Neural crest cell (in vitro differentiated cells): ENCODE measurements around the gene IRF1. TPM values are rescaled to one million over a fixed set of nuclear protein-coding genes. Genes with fewer than 3 reads are reported as not detected.

Experiments used
- DNase-seq: peaks from one replicate; pipeline ENCODE4 v3.0.0; 2021; ENCODE audit warnings: low read depth, mixed read lengths, low spot score
- H3K27ac Mint-ChIP-seq: one replicate; pipeline ENCODE4 v1.8.0; 2021; ENCODE audit warnings: mild to moderate bottlenecking, mixed read lengths; ENCODE audit not compliant: unreplicated experiment
- H3K27me3 Mint-ChIP-seq: 2 replicates; pipeline ENCODE4 v1.8.0; 2021; ENCODE audit warnings: low read depth, mild to moderate bottlenecking, mixed read lengths
- H3K36me3 Mint-ChIP-seq: 2 replicates; pipeline ENCODE4 v1.8.0; 2021; ENCODE audit warnings: low read depth, mild to moderate bottlenecking, mixed read lengths
- H3K4me1 Mint-ChIP-seq: 2 replicates; pipeline ENCODE4 v1.8.0; 2021; ENCODE audit warnings: mixed read lengths
- H3K4me3 Mint-ChIP-seq: one replicate; pipeline ENCODE4 v1.8.0; 2021; ENCODE audit warnings: mild to moderate bottlenecking, mixed read lengths
- H3K9me3 Mint-ChIP-seq: 2 replicates; pipeline ENCODE4 v1.8.0; 2021; ENCODE audit warnings: mixed read lengths
- CTCF ChIP-seq: fragments of 200-600 bp; sonication (generic); conservative IDR thresholded peaks from 2 replicates; pipeline ENCODE4 v1.5.0; 2021; ENCODE audit warnings: antibody characterized with exemption, mild to moderate bottlenecking
- total RNA-seq: library from RNA; stranded (reverse); gene quantifications from 2 replicates; pipeline ENCODE4 v1.2.1, GENCODE V29; 2021

The IRF1 gene
- total RNA-seq, 1 donor from 2014 or later, result 4.5 TPM

- no peaks in the 10 kb centered on the region for H3K27me3 Mint-ChIP-seq
- DNase-seq, result no peak
- peaks cover 2% of the 10 kb centered on the region for H3K9me3 Mint-ChIP-seq
- no peaks in the 10 kb centered on the region for H3K36me3 Mint-ChIP-seq
- peaks cover 13% of the 10 kb centered on the region for H3K4me1 Mint-ChIP-seq
- H3K4me3 Mint-ChIP-seq, result no peak overlapping the region
- no peak overlapping the region for H3K27ac Mint-ChIP-seq
- TF ChIP-seq CTCF, result no peak
Measured at GRCh38 chr5:132454361-132454760, 36.2 kb downstream of the IRF1 start.

GRCh38 chr5:132451387-132451786 is 39.2 kb downstream of the IRF1 start:
- H3K27me3 Mint-ChIP-seq, result no peaks in the 10 kb centered on the region
- no peak for TF ChIP-seq CTCF
- no peak overlapping the region for H3K4me3 Mint-ChIP-seq
- no peak for DNase-seq
- peaks cover 2% of the 10 kb centered on the region for H3K9me3 Mint-ChIP-seq
- H3K4me1 Mint-ChIP-seq, result peaks cover 10% of the 10 kb centered on the region
- H3K36me3 Mint-ChIP-seq, result no peaks in the 10 kb centered on the region
- no peak overlapping the region for H3K27ac Mint-ChIP-seq

GRCh38 chr5:132449060-132449459 is 41.5 kb downstream of the IRF1 start:
- no peak for TF ChIP-seq CTCF
- Mint-ChIP-seq H3K36me3 (no peaks in the 10 kb centered on the region), H3K4me3 (no peak overlapping the region), H3K27ac (no peak overlapping the region), H3K4me1 (no peaks in the 10 kb centered on the region), H3K27me3 (no peaks in the 10 kb centered on the region), H3K9me3 (no peaks in the 10 kb centered on the region)
- DNase-seq, result no peak

- H3K36me3 Mint-ChIP-seq, result no peaks in the 10 kb centered on the region
- H3K27me3 Mint-ChIP-seq, result no peaks in the 10 kb centered on the region
- DNase-seq, result no peak
- H3K27ac Mint-ChIP-seq, result no peak overlapping the region
- H3K4me1 Mint-ChIP-seq, result no peaks in the 10 kb centered on the region
- H3K9me3 Mint-ChIP-seq, result no peaks in the 10 kb centered on the region
- H3K4me3 Mint-ChIP-seq, result no peak overlapping the region
- no peak for TF ChIP-seq CTCF
Measured at GRCh38 chr5:132447196-132447595, 43.4 kb downstream of the IRF1 start.

- Mint-ChIP-seq H3K36me3 (no peaks in the 10 kb centered on the region), H3K4me1 (no peaks in the 10 kb centered on the region), H3K27me3 (no peaks in the 10 kb centered on the region), H3K9me3 (no peaks in the 10 kb centered on the region), H3K27ac (no peak overlapping the region), H3K4me3 (no peak overlapping the region)
- no peak for TF ChIP-seq CTCF
- no peak for DNase-seq
Measured at GRCh38 chr5:132446621-132447020, 44.0 kb downstream of the IRF1 start.

- no peak for DNase-seq
- Mint-ChIP-seq H3K27me3 (no peaks in the 10 kb centered on the region), H3K4me3 (no peak overlapping the region), H3K36me3 (no peaks in the 10 kb centered on the region), H3K9me3 (no peaks in the 10 kb centered on the region), H3K27ac (no peak overlapping the region), H3K4me1 (no peaks in the 10 kb centered on the region)
- no peak for TF ChIP-seq CTCF
Measured at GRCh38 chr5:132445930-132446329, 44.6 kb downstream of the IRF1 start.
